Trophoblast cell (in vitro differentiated cells and primary cell): ENCODE data around the gene BRSK2.

ENCODE experiments used
- DNase-seq, 2 donors: peaks; one replicate each; pipeline ENCODE4 v3.0.0-alpha.2; 2016
- H2AFZ ChIP-seq: 2 replicates; pipeline ENCODE4 v1.6.1; 2013; ENCODE audit warnings: low read length, moderate library complexity, mild to moderate bottlenecking; ENCODE audit not compliant: insufficient read depth, poor library complexity
- H2AK5ac ChIP-seq: 2 replicates; pipeline ENCODE4 v1.6.1; 2013; ENCODE audit warnings: mild to moderate bottlenecking, low read length
- H2BK120ac ChIP-seq: 2 replicates; pipeline ENCODE4 v1.6.1; 2013; ENCODE audit warnings: low read length, mild to moderate bottlenecking, moderate library complexity; ENCODE audit not compliant: insufficient read depth, poor library complexity
- H2BK12ac ChIP-seq: 2 replicates; pipeline ENCODE4 v1.6.1; 2013; ENCODE audit warnings: mild to moderate bottlenecking, low read length, moderate library complexity
- H2BK5ac ChIP-seq: 2 replicates; pipeline ENCODE4 v1.6.1; 2013; ENCODE audit warnings: low read length, low read depth, moderate library complexity, mild to moderate bottlenecking; ENCODE audit not compliant: poor library complexity
- H3K14ac ChIP-seq: 2 replicates; pipeline ENCODE4 v1.6.1; 2013; ENCODE audit warnings: mild to moderate bottlenecking, low read length
- H3K18ac ChIP-seq: 2 replicates; pipeline ENCODE4 v1.6.1; 2013; ENCODE audit warnings: mild to moderate bottlenecking, low read length
- H3K23ac ChIP-seq: 2 replicates; pipeline ENCODE4 v1.6.1; 2013; ENCODE audit warnings: low read length
- H3K27ac ChIP-seq: 2 replicates; pipeline ENCODE4 v1.5.1; 2013; ENCODE audit warnings: low read depth, mild to moderate bottlenecking, inconsistent platforms, low read length, moderate library complexity
- H3K27me3 ChIP-seq: 2 replicates; pipeline ENCODE4 v1.6.1; 2013; ENCODE audit warnings: inconsistent platforms, mild to moderate bottlenecking, low read length, moderate library complexity; ENCODE audit not compliant: insufficient read depth
- H3K36me3 ChIP-seq, 2 experiments: 1 replicate in 1 of 2; 2 replicates in 1 of 2; pipeline ENCODE4 v1.6.1; 2013; ENCODE audit warnings: low read length in 2 of 2, mild to moderate bottlenecking in 2 of 2, moderate library complexity in 1 of 2; ENCODE audit not compliant: insufficient read depth in 2 of 2, control insufficient read depth in 1 of 2
- H3K4ac ChIP-seq: 2 replicates; pipeline ENCODE4 v1.6.1; 2013; ENCODE audit warnings: low read depth, mild to moderate bottlenecking, low read length, moderate library complexity
- H3K4me1 ChIP-seq, 2 experiments: 1 replicate in 1 of 2; 2 replicates in 1 of 2; pipeline ENCODE4 v1.6.1; 2013; ENCODE audit warnings: low read length in 2 of 2, mild to moderate bottlenecking in 2 of 2, moderate library complexity in 1 of 2; ENCODE audit not compliant: insufficient read depth in 2 of 2, control insufficient read depth in 1 of 2
- H3K4me2 ChIP-seq: 2 replicates; pipeline ENCODE4 v1.6.1; 2013; ENCODE audit warnings: inconsistent platforms, mild to moderate bottlenecking, low read length, moderate library complexity
- H3K4me3 ChIP-seq: 2 replicates; pipeline ENCODE4 v1.5.1; 2013; ENCODE audit warnings: mild to moderate bottlenecking, low read depth, low read length, inconsistent platforms
- H3K79me1 ChIP-seq: one replicate; pipeline ENCODE4 v1.6.1; 2013; ENCODE audit warnings: low read length
- H3K79me2 ChIP-seq: 2 replicates; pipeline ENCODE4 v1.6.1; 2013; ENCODE audit warnings: low read length, mild to moderate bottlenecking; ENCODE audit not compliant: control insufficient read depth, insufficient read depth, poor library complexity
- H3K9ac ChIP-seq: 2 replicates; pipeline ENCODE4 v1.6.1; 2013; ENCODE audit warnings: mild to moderate bottlenecking, low read length
- H3K9me3 ChIP-seq: 2 replicates; pipeline ENCODE4 v1.6.1; 2013; ENCODE audit warnings: low read depth, mild to moderate bottlenecking, control low read depth, inconsistent platforms, low read length; ENCODE audit not compliant: insufficient read depth
- H4K12ac ChIP-seq: 2 replicates; pipeline ENCODE4 v1.6.1; 2013; ENCODE audit warnings: low read depth, mild to moderate bottlenecking, low read length, moderate library complexity
- H4K8ac ChIP-seq: 2 replicates; pipeline ENCODE4 v1.6.1; 2013; ENCODE audit warnings: low read depth, mild to moderate bottlenecking, low read length, moderate library complexity
- H4K91ac ChIP-seq: one replicate; pipeline ENCODE4 v1.6.1; 2013; ENCODE audit warnings: low read depth, mild to moderate bottlenecking, low read length, moderate library complexity
- WGBS: extraction: QIAGEN DNeasy Blood & Tissue Kit; methylation state at CpG from one replicate; pipeline ENCODE4 v1.1.7; 2013; ENCODE audit warnings: missing lambda C conversion rate; ENCODE audit not compliant: insufficient read length, insufficient coverage; ENCODE audit errors: extremely low coverage; 5-methylcytosine and 5-hydroxymethylcytosine counted together

BRSK2 gene

GRCh38 chr11:1371377-1371776 is 18.4 kb upstream of the BRSK2 start:
- peaks cover 52% of the 10 kb centered on the region for H3K9me3 ChIP-seq
- H3K14ac ChIP-seq: no peak overlapping the region
- no peaks in the 10 kb centered on the region for H3K79me1 ChIP-seq
- no peak overlapping the region for H4K91ac ChIP-seq
- no peaks in the 10 kb centered on the region for H3K4me1 ChIP-seq
- no peak overlapping the region for H3K9ac ChIP-seq
- H3K23ac ChIP-seq: no peak overlapping the region
- no peak overlapping the region for H4K12ac ChIP-seq
- H4K8ac ChIP-seq: no peak overlapping the region
- H2BK120ac ChIP-seq: no peak overlapping the region
- H2BK5ac ChIP-seq: no peak overlapping the region
- no peak overlapping the region for H3K4me2 ChIP-seq
- H3K4ac ChIP-seq: no peak overlapping the region
- H3K36me3 ChIP-seq: no peaks in the 10 kb centered on the region
- no peak for DNase-seq
- no peak overlapping the region for H3K18ac ChIP-seq
- no CpG with 5 or more reads among the region's 13 CpGs for WGBS
- no peaks in the 10 kb centered on the region for H3K79me2 ChIP-seq
- no peak overlapping the region for H3K27ac ChIP-seq
- H2BK12ac ChIP-seq: no peak overlapping the region
- H3K27me3 ChIP-seq: no peaks in the 10 kb centered on the region
- H3K4me3 ChIP-seq: no peak overlapping the region
- H2AK5ac ChIP-seq: no peak overlapping the region
- H2AFZ ChIP-seq: no peak overlapping the region

- Histone ChIP-seq H2BK12ac (no peak overlapping the region), H3K27ac (no peak overlapping the region), H3K27me3 (no peaks in the 10 kb centered on the region), H4K12ac (no peak overlapping the region), H3K9ac (no peak overlapping the region), H3K4me1 (no peaks in the 10 kb centered on the region), H4K8ac (no peak overlapping the region), H4K91ac (no peak overlapping the region), H2AK5ac (no peak overlapping the region), H3K4me3 (no peak overlapping the region), H2BK120ac (no peak overlapping the region), H3K23ac (no peak overlapping the region), H2BK5ac (no peak overlapping the region), H3K14ac (no peak overlapping the region), H3K36me3 (no peaks in the 10 kb centered on the region), H3K9me3 (peaks cover 51% of the 10 kb centered on the region), H3K18ac (no peak overlapping the region), H2AFZ (no peak overlapping the region), H3K4ac (no peak overlapping the region), H3K79me2 (no peaks in the 10 kb centered on the region), H3K4me2 (no peak overlapping the region), H3K79me1 (no peaks in the 10 kb centered on the region)
- no CpG with 5 or more reads among the region's 26 CpGs for WGBS
- no peak for DNase-seq
Observed at GRCh38 chr11:1371836-1372465, 17.8 kb upstream of the BRSK2 start.

- no peak overlapping the region for H2BK5ac ChIP-seq
- H4K8ac ChIP-seq: no peak overlapping the region
- H3K4me2 ChIP-seq: no peak overlapping the region
- no peaks in the 10 kb centered on the region for H3K79me2 ChIP-seq
- no peak overlapping the region for H3K27ac ChIP-seq
- no peak overlapping the region for H4K12ac ChIP-seq
- H3K9me3 ChIP-seq: peaks cover 46% of the 10 kb centered on the region
- no peak overlapping the region for H3K18ac ChIP-seq
- no CpG with 5 or more reads among the region's 8 CpGs for WGBS
- H2AK5ac ChIP-seq: no peak overlapping the region
- no peak overlapping the region for H4K91ac ChIP-seq
- no peak overlapping the region for H2AFZ ChIP-seq
- no peaks in the 10 kb centered on the region for H3K27me3 ChIP-seq
- no peak overlapping the region for H3K14ac ChIP-seq
- no peaks in the 10 kb centered on the region for H3K4me1 ChIP-seq
- DNase-seq: no peak
- H3K36me3 ChIP-seq: no peaks in the 10 kb centered on the region
- no peak overlapping the region for H3K9ac ChIP-seq
- H3K23ac ChIP-seq: no peak overlapping the region
- H2BK12ac ChIP-seq: no peak overlapping the region
- H2BK120ac ChIP-seq: no peak overlapping the region
- H3K4ac ChIP-seq: no peak overlapping the region
- H3K79me1 ChIP-seq: no peaks in the 10 kb centered on the region
- H3K4me3 ChIP-seq: no peak overlapping the region
Observed at GRCh38 chr11:1372660-1373059, 17.1 kb upstream of the BRSK2 start.

- no CpG with 5 or more reads among the region's 22 CpGs for WGBS
- no peak overlapping the region for H2BK12ac ChIP-seq
- H3K79me2 ChIP-seq: no peaks in the 10 kb centered on the region
Observed at GRCh38 chr11:1373536-1374214, 16.1 kb upstream of the BRSK2 start.

More at GRCh38 chr11:1373536-1374214, 16.1 kb upstream of the BRSK2 start:
- H3K4me1 ChIP-seq: no peaks in the 10 kb centered on the region
- peaks cover 37% of the 10 kb centered on the region for H3K9me3 ChIP-seq
- H2BK5ac ChIP-seq: no peak overlapping the region
- H3K27me3 ChIP-seq: no peaks in the 10 kb centered on the region
- no peak overlapping the region for H4K8ac ChIP-seq
- H3K4me3 ChIP-seq: no peak overlapping the region
- H3K79me1 ChIP-seq: no peaks in the 10 kb centered on the region
- H3K27ac ChIP-seq: no peak overlapping the region
- H2AFZ ChIP-seq: no peak overlapping the region
- no peak overlapping the region for H3K23ac ChIP-seq
- no peak for DNase-seq
- H4K91ac ChIP-seq: no peak overlapping the region
- H3K18ac ChIP-seq: no peak overlapping the region
- H3K4ac ChIP-seq: no peak overlapping the region
- no peak overlapping the region for H2AK5ac ChIP-seq
- H3K36me3 ChIP-seq: no peaks in the 10 kb centered on the region
- H3K14ac ChIP-seq: no peak overlapping the region
- H3K9ac ChIP-seq: no peak overlapping the region
- no peak overlapping the region for H2BK120ac ChIP-seq
- no peak overlapping the region for H3K4me2 ChIP-seq
- H4K12ac ChIP-seq: no peak overlapping the region
